ENCODE measurements around the gene JMJD8. TPM values are rescaled to one million over a fixed set of nuclear protein-coding genes. Genes with fewer than 3 reads are reported as not detected.
A peak's percentile ranks its signal among the peaks of the same experiment; 100 is the strongest.

Gene JMJD8
- total RNA-seq, 2 experiments from 2014 or later, result 22.0 to 23.6 TPM

- Mint-ChIP-seq H3K36me3 (ENCODE audit: low read depth) (peaks cover 15% of the 10 kb centered on the region), H3K27ac (no peak overlapping the region), H3K4me3 (no peak overlapping the region), H3K9me3 (no peaks in the 10 kb centered on the region), H3K4me1 (ENCODE audit: low read depth) (peaks cover 16% of the 10 kb centered on the region), H3K27me3 (no peaks in the 10 kb centered on the region)
- POLR2A ChIA-PET, result no interaction called here
- Histone ChIP-seq H3K9me3 (ENCODE audit: control insufficient read depth in 1 of 2, insufficient read depth in 1 of 2, low read length in 2 of 2) (no peaks in the 10 kb centered on the region), H3K36me3 (ENCODE audit: insufficient read depth, low read length) (peaks cover 35% of the 10 kb centered on the region), H3K27ac (ENCODE audit: low read depth in 1 of 2, low read length in 2 of 2) (no peak overlapping the region), H3K4me1 (ENCODE audit: insufficient read depth, low read length) (peaks cover 42% of the 10 kb centered on the region), H3K4me3 (ENCODE audit: low read length) (no peak overlapping the region), H3K27me3 (ENCODE audit: control insufficient read depth in 1 of 2, insufficient read depth in 2 of 2, low read length in 2 of 2) (peaks cover 8 to 12% of the 10 kb centered on the region in 2 experiments)
- DNase-seq (no peak), ATAC-seq (ENCODE audit: poor library complexity) (no peak)
- CTCF ChIA-PET, result no interaction called here
- TF ChIP-seq, protein P1, sequence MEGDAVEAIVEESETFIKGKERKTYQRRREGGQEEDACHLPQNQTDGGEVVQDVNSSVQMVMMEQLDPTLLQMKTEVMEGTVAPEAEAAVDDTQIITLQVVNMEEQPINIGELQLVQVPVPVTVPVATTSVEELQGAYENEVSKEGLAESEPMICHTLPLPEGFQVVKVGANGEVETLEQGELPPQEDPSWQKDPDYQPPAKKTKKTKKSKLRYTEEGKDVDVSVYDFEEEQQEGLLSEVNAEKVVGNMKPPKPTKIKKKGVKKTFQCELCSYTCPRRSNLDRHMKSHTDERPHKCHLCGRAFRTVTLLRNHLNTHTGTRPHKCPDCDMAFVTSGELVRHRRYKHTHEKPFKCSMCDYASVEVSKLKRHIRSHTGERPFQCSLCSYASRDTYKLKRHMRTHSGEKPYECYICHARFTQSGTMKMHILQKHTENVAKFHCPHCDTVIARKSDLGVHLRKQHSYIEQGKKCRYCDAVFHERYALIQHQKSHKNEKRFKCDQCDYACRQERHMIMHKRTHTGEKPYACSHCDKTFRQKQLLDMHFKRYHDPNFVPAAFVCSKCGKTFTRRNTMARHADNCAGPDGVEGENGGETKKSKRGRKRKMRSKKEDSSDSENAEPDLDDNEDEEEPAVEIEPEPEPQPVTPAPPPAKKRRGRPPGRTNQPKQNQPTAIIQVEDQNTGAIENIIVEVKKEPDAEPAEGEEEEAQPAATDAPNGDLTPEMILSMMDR (IDR thresholded peaks at IDR 0.05), result no peak
- intact Hi-C loops (cut with DNase I, micrococcal nuclease), result no loop called here
Observed at GRCh38 chr16:672371-672770, 11.8 kb downstream of the JMJD8 start.

DNA sequence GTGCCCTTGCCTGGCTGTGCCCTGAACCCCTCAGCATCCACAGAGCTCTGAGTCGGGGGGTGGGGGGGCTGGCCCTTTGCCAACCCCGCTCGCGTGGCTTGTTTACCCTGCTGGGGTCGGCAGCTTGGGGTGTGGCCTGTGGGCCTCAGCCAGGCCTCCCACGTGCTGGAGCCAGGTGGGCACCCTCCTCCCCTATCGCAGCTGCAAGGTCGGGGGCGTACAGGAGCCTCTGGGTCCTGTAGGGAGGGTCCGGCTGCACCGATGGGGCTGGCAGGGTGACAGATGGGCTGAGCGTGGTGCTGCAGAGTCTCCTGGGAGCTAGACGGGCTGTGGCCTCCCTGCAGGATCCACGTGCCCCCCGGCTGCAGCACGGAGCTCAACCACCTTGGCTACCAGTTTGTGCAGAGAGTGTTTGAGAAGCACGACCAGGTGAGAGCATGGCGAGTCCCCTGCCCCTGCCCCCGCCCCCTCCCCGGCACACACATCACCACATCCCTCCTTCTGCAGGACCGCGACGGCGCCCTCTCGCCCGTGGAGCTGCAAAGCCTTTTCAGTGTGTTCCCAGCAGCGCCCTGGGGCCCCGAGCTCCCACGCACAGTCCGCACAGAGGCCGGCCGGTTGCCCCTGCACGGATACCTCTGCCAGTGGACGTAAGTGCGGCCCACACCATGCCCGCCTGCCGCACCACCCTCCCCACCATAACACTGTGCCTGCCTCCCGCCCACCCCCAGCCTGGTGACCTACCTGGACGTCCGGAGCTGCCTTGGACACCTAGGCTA, 12.6 kb downstream of the JMJD8 start:
- ChIA-PET POLR2A (interaction anchor here (0.7 kb wide), 1 partner anchor 144 kb away, joined by 3 read pairs; the partner anchor contains the start of gene CAPN15), CTCF (no interaction called here)
- TF ChIP-seq, protein P1 (IDR thresholded peaks at IDR 0.05), result no peak
- Histone ChIP-seq H3K36me3 (ENCODE audit: insufficient read depth, low read length) (peaks cover 35% of the 10 kb centered on the region), H3K27me3 (ENCODE audit: control insufficient read depth in 1 of 2, insufficient read depth in 2 of 2, low read length in 2 of 2) (peaks cover 5 to 7% of the 10 kb centered on the region in 2 experiments), H3K27ac (ENCODE audit: low read depth in 1 of 2, low read length in 2 of 2) (no peak overlapping the region), H3K4me1 (ENCODE audit: insufficient read depth, low read length) (peaks cover 43% of the 10 kb centered on the region), H3K9me3 (ENCODE audit: control insufficient read depth in 1 of 2, insufficient read depth in 1 of 2, low read length in 2 of 2) (no peaks in the 10 kb centered on the region), H3K4me3 (ENCODE audit: low read length) (no peak overlapping the region)
- Mint-ChIP-seq H3K36me3 (ENCODE audit: low read depth) (peaks cover 15% of the 10 kb centered on the region), H3K4me3 (no peak overlapping the region), H3K27me3 (no peaks in the 10 kb centered on the region), H3K9me3 (no peaks in the 10 kb centered on the region), H3K27ac (no peak overlapping the region), H3K4me1 (ENCODE audit: low read depth) (peaks cover 11% of the 10 kb centered on the region)
- intact Hi-C loops (cut with DNase I, micrococcal nuclease), result no loop called here
- ATAC-seq (ENCODE audit: poor library complexity) (no peak), DNase-seq (no peak)

DNA sequence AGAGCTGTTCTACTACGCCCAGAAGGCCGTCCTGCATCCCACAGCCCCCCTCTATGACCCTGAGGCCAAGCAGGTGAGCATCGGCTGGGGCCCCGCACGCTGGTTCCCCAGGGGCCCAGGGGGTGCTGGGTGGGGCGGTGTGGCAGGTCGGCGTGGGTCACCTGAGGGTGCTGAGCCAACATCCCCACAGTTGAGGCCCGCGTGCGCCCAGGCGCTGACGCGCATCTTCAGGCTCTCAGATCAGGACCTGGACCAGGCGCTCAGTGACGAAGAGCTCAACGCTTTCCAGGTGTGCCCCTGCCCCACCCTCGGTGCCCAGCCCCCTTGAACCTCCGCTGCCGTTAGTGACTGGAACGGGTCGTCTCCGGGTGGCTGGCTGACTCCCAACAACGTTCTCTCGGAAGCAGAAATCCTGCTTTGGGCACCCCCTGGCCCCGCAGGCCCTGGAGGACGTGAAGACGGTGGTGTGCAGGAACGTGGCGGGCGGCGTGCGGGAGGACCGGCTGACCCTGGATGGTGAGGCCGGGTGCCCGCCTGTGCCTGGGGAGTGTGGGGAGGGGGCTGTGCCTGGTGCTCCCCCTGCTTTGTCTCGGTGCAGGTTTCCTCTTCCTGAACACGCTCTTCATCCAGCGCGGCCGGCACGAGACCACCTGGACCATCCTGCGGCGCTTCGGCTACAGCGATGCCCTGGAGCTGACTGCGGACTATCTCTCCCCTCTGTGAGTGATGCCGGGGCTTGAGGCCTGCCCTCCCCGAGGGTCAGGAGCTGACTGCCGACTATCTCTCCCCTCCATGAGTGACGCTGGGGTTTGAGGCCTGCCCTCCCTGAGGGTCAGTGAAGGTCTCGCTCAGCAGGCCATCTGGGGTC, 13.4 kb downstream of the JMJD8 start:
- ATAC-seq (ENCODE audit: poor library complexity) (no peak), DNase-seq (no peak)
- TF ChIP-seq, protein P1 (IDR thresholded peaks at IDR 0.05), result no peak
- Histone ChIP-seq H3K4me3 (ENCODE audit: low read length) (no peak overlapping the region), H3K9me3 (ENCODE audit: control insufficient read depth in 1 of 2, insufficient read depth in 1 of 2, low read length in 2 of 2) (no peaks in the 10 kb centered on the region), H3K27ac (ENCODE audit: low read depth in 1 of 2, low read length in 2 of 2) (no peak overlapping the region), H3K27me3 (ENCODE audit: control insufficient read depth in 1 of 2, insufficient read depth in 2 of 2, low read length in 2 of 2) (peaks cover 3 to 7% of the 10 kb centered on the region in 2 experiments), H3K36me3 (ENCODE audit: insufficient read depth, low read length) (peaks cover 35% of the 10 kb centered on the region), H3K4me1 (ENCODE audit: insufficient read depth, low read length) (peaks cover 38% of the 10 kb centered on the region)
- Mint-ChIP-seq H3K4me3 (peak overlapping the region; percentile 67), H3K27ac (no peak overlapping the region), H3K4me1 (ENCODE audit: low read depth) (peaks cover 11% of the 10 kb centered on the region), H3K36me3 (ENCODE audit: low read depth) (peaks cover 15% of the 10 kb centered on the region), H3K27me3 (no peaks in the 10 kb centered on the region), H3K9me3 (no peaks in the 10 kb centered on the region)
- CTCF ChIA-PET, result no interaction called here
- intact Hi-C loops (cut with DNase I, micrococcal nuclease), result no loop called here
- POLR2A ChIA-PET, result interaction anchor here (0.8 to 1.3 kb wide), 2 partner anchors 9 to 10 kb away, joined by 3 to 6 read pairs; partner anchors contain the start of gene STUB1

Measured in CD4-positive, alpha-beta T cell (primary cell).